ENCODE measurements around the gene VWA8.
"Not testable (repeated sequence)": the region's sequence is repeated elsewhere in the genome, so short reads cannot be mapped to it uniquely, and the experiment has no call there.

The VWA8 gene

GRCh38 chr13:41934120-41934519, 26.8 kb downstream of the VWA8 start:
- no peak overlapping the region for H3K4me3 ChIP-seq (ENCODE audit: low read depth, low read length)
- DNase-seq (ENCODE audit: low read depth) = no peak

- no peak overlapping the region for H3K4me3 ChIP-seq (ENCODE audit: low read depth, low read length)
- no peak for DNase-seq (ENCODE audit: low read depth)
Measured at GRCh38 chr13:41931337-41931736, 29.6 kb downstream of the VWA8 start.

GRCh38 chr13:41930154-41930553, 30.8 kb downstream of the VWA8 start:
- no peak for DNase-seq (ENCODE audit: low read depth)
- H3K4me3 ChIP-seq (ENCODE audit: low read depth, low read length) = no peak overlapping the region

- DNase-seq (ENCODE audit: low read depth) = no peak
- no peak overlapping the region for H3K4me3 ChIP-seq (ENCODE audit: low read depth, low read length)
Measured at GRCh38 chr13:41928323-41928722, 32.6 kb downstream of the VWA8 start.

- DNase-seq (ENCODE audit: low read depth) = no peak
- no peak overlapping the region for H3K4me3 ChIP-seq (ENCODE audit: low read depth, low read length)
Measured at GRCh38 chr13:41925014-41925413, 35.9 kb downstream of the VWA8 start.

- DNase-seq (ENCODE audit: low read depth); H3K4me3 ChIP-seq (ENCODE audit: low read depth, low read length): not testable (repeated sequence)
Measured at GRCh38 chr13:41922894-41923293, 38.0 kb downstream of the VWA8 start.

GRCh38 chr13:41919741-41920487, 41.0 kb downstream of the VWA8 start:
- DNase-seq (ENCODE audit: low read depth) = no peak
- no peak overlapping the region for H3K4me3 ChIP-seq (ENCODE audit: low read depth, low read length)

- H3K4me3 ChIP-seq (ENCODE audit: low read depth, low read length) = no peak overlapping the region
- no peak for DNase-seq (ENCODE audit: low read depth)
Measured at GRCh38 chr13:41919031-41919740, 41.7 kb downstream of the VWA8 start.

- H3K4me3 ChIP-seq (ENCODE audit: low read depth, low read length) = no peak overlapping the region
- peak; percentile 79 for DNase-seq (ENCODE audit: low read depth)
Measured at GRCh38 chr13:41917641-41918040, 43.3 kb downstream of the VWA8 start.

- DNase-seq (ENCODE audit: low read depth) = peak; percentile 77
- H3K4me3 ChIP-seq (ENCODE audit: low read depth, low read length) = no peak overlapping the region
Measured at GRCh38 chr13:41916173-41916954, 44.5 kb downstream of the VWA8 start.

- H3K4me3 ChIP-seq (ENCODE audit: low read depth, low read length) = no peak overlapping the region
- no peak for DNase-seq (ENCODE audit: low read depth)
Measured at GRCh38 chr13:41915081-41915480, 45.8 kb downstream of the VWA8 start.

GRCh38 chr13:41914552-41914951, 46.4 kb downstream of the VWA8 start:
- no peak overlapping the region for H3K4me3 ChIP-seq (ENCODE audit: low read depth, low read length)
- DNase-seq (ENCODE audit: low read depth) = no peak

GRCh38 chr13:41909506-41909905, 51.4 kb downstream of the VWA8 start:
- H3K4me3 ChIP-seq (ENCODE audit: low read depth, low read length) = no peak overlapping the region
- DNase-seq (ENCODE audit: low read depth) = no peak

- H3K4me3 ChIP-seq (ENCODE audit: low read depth, low read length) = no peak overlapping the region
- no peak for DNase-seq (ENCODE audit: low read depth)
Measured at GRCh38 chr13:41905600-41906254, 55.2 kb downstream of the VWA8 start.

- no peak for DNase-seq (ENCODE audit: low read depth)
- H3K4me3 ChIP-seq (ENCODE audit: low read depth, low read length) = no peak overlapping the region
Measured at GRCh38 chr13:41900918-41901317, 60.0 kb downstream of the VWA8 start.

GRCh38 chr13:41898411-41898810, 62.5 kb downstream of the VWA8 start:
- H3K4me3 ChIP-seq (ENCODE audit: low read depth, low read length); DNase-seq (ENCODE audit: low read depth): not testable (repeated sequence)

GRCh38 chr13:41897126-41897525, 63.8 kb downstream of the VWA8 start:
- no peak for DNase-seq (ENCODE audit: low read depth)
- no peak overlapping the region for H3K4me3 ChIP-seq (ENCODE audit: low read depth, low read length)

- no peak overlapping the region for H3K4me3 ChIP-seq (ENCODE audit: low read depth, low read length)
- DNase-seq (ENCODE audit: low read depth) = no peak
Measured at GRCh38 chr13:41895478-41895877, 65.4 kb downstream of the VWA8 start.

- H3K4me3 ChIP-seq (ENCODE audit: low read depth, low read length) = no peak overlapping the region
Measured at GRCh38 chr13:41891119-41891518, 69.8 kb downstream of the VWA8 start.

GRCh38 chr13:41883147-41883546, 77.8 kb downstream of the VWA8 start:
- DNase-seq (ENCODE audit: low read depth) = no peak
- no peak overlapping the region for H3K4me3 ChIP-seq (ENCODE audit: low read depth, low read length)

More at GRCh38 chr13:41891119-41891518, 69.8 kb downstream of the VWA8 start:
- DNase-seq (ENCODE audit: low read depth) = no peak
